HEK293 (cell line): ENCODE measurements around the gene AURKAIP1.

Source experiments
- CTCF ChIA-PET: fragments of 350-600 bp; formaldehyde crosslinking; extraction: SDS; loops from one replicate; lab custom pipeline; 2021; ENCODE audit warnings: antibody characterized with exemption; lab: Yijun Ruan, JAX
- POLR2A ChIA-PET: fragments of 300-600 bp; formaldehyde crosslinking; extraction: SDS; loops from one replicate; lab custom pipeline; 2020; ENCODE audit warnings: antibody characterized with exemption, inconsistent platforms; lab: Yijun Ruan, JAX
- H3K27ac ChIP-seq: fragments of 200-500 bp; sonication (Bioruptor generic); 2 replicates; pipeline ENCODE4 v1.5.1; 2014; ENCODE audit warnings: low read depth, low read length, control low read depth, inconsistent platforms; ENCODE audit errors: extremely low read depth
- H3K36me3 ChIP-seq, 2 experiments: fragments of 200-500 bp in 1 of 2; sonication (Bioruptor generic) in 1 of 2; 1 replicate in 1 of 2; 2 replicates in 1 of 2; pipeline ENCODE4 v1.5.1; 2014 to 2017; ENCODE audit warnings: inconsistent platforms in 2 of 2, low read length in 2 of 2; ENCODE audit not compliant: control insufficient read depth in 2 of 2, insufficient read depth in 1 of 2
- H3K4me1 ChIP-seq: fragments of 200-500 bp; sonication (Bioruptor generic); 2 replicates; pipeline ENCODE4 v1.5.1; 2014; ENCODE audit warnings: mild to moderate bottlenecking, low read length, inconsistent platforms; ENCODE audit not compliant: control insufficient read depth, insufficient read depth
- H3K4me3 ChIP-seq: 2 replicates; pipeline ENCODE4 v1.5.1; 2011; ENCODE audit warnings: low read depth, mild to moderate bottlenecking, control low read depth, low read length, moderate library complexity
- H3K9me3 ChIP-seq: fragments of 200-500 bp; sonication (Bioruptor generic); 2 replicates; pipeline ENCODE4 v1.5.1; 2014; ENCODE audit warnings: low read depth, low read length, inconsistent platforms; ENCODE audit not compliant: control insufficient read depth, insufficient read depth
- BCL11A ChIP-seq: fragments of 450-650 bp; formaldehyde crosslinking; IDR thresholded peaks from 2 replicates; pipeline ENCODE4 v1.5.1; 2016; ENCODE audit warnings: low read depth, missing biosample characterization, missing genetic modification characterization
- GLI4 ChIP-seq: fragments of 450-650 bp; formaldehyde crosslinking; IDR thresholded peaks from 2 replicates; pipeline ENCODE4 v1.5.1; 2016; ENCODE audit warnings: missing biosample characterization, missing genetic modification characterization
- HIC1 ChIP-seq: fragments of 450-650 bp; formaldehyde crosslinking; IDR thresholded peaks from 2 replicates; pipeline ENCODE4 v1.5.1; 2016; ENCODE audit warnings: missing biosample characterization, missing genetic modification characterization
- KLF10 ChIP-seq: fragments of 450-650 bp; IDR thresholded peaks from 2 replicates; pipeline ENCODE4 v1.5.1; 2018; ENCODE audit warnings: missing biosample characterization, mild to moderate bottlenecking, missing genetic modification characterization
- KLF8 ChIP-seq: fragments of 450-650 bp; formaldehyde crosslinking; IDR thresholded peaks from 2 replicates; pipeline ENCODE4 v1.5.1; 2016; ENCODE audit warnings: missing biosample characterization, missing genetic modification characterization
- RBAK ChIP-seq: fragments of 450-650 bp; formaldehyde crosslinking; IDR thresholded peaks from 2 replicates; pipeline ENCODE4 v1.5.1; 2016; ENCODE audit warnings: missing biosample characterization, missing genetic modification characterization
- SP7 ChIP-seq: fragments of 450-650 bp; formaldehyde crosslinking; IDR thresholded peaks from 2 replicates; pipeline ENCODE4 v1.5.1; 2016; ENCODE audit warnings: missing biosample characterization, missing genetic modification characterization
- ZIC2 ChIP-seq: fragments of 450-650 bp; formaldehyde crosslinking; IDR thresholded peaks from 2 replicates; pipeline ENCODE4 v1.5.1; 2016; ENCODE audit warnings: missing biosample characterization, missing genetic modification characterization
- ZNF10 ChIP-seq: fragments of 450-650 bp; formaldehyde crosslinking; IDR thresholded peaks from 2 replicates; pipeline ENCODE4 v1.5.1; 2017; ENCODE audit warnings: missing biosample characterization, missing genetic modification characterization
- ZNF148 ChIP-seq: fragments of 450-650 bp; formaldehyde crosslinking; IDR thresholded peaks from 2 replicates; pipeline ENCODE4 v1.5.0; 2017; ENCODE audit warnings: missing biosample characterization, missing genetic modification characterization, borderline replicate concordance
- ZNF280D ChIP-seq: fragments of 450-650 bp; formaldehyde crosslinking; IDR thresholded peaks from 2 replicates; pipeline ENCODE4 v1.5.1; 2016; ENCODE audit warnings: missing biosample characterization, missing genetic modification characterization
- ZNF341 ChIP-seq: fragments of 450-650 bp; formaldehyde crosslinking; IDR thresholded peaks from 2 replicates; pipeline ENCODE4; 2016; ENCODE audit warnings: low read depth, missing biosample characterization, missing genetic modification characterization
- ZNF473 ChIP-seq: fragments of 450-650 bp; formaldehyde crosslinking; IDR thresholded peaks from 2 replicates; pipeline ENCODE4 v1.5.1; 2017; ENCODE audit warnings: missing biosample characterization, missing genetic modification characterization
- ZNF513 ChIP-seq: fragments of 450-650 bp; IDR thresholded peaks from 2 replicates; pipeline ENCODE4 v1.5.1; 2018; ENCODE audit warnings: missing biosample characterization, missing genetic modification characterization
- ZNF654 ChIP-seq: fragments of 450-650 bp; formaldehyde crosslinking; IDR thresholded peaks from 2 replicates; pipeline ENCODE4 v1.5.1; 2016; ENCODE audit warnings: low read depth, missing biosample characterization, missing genetic modification characterization
- ZNF692 ChIP-seq: fragments of 450-650 bp; formaldehyde crosslinking; IDR thresholded peaks from 2 replicates; pipeline ENCODE4 v1.5.1; 2016; ENCODE audit warnings: missing biosample characterization, missing genetic modification characterization
- ZNF785 ChIP-seq: fragments of 450-650 bp; formaldehyde crosslinking; IDR thresholded peaks from 2 replicates; pipeline ENCODE4 v1.5.1; 2016; ENCODE audit warnings: missing biosample characterization, missing genetic modification characterization
- ZNF830 ChIP-seq: fragments of 450-650 bp; IDR thresholded peaks from 2 replicates; pipeline ENCODE4 v1.5.0; 2018; ENCODE audit warnings: missing biosample characterization, missing genetic modification characterization, low read depth, mild to moderate bottlenecking, moderate library complexity
- ZNF837 ChIP-seq: fragments of 450-650 bp; formaldehyde crosslinking; IDR thresholded peaks from 2 replicates; pipeline ENCODE4 v1.5.1; 2016; ENCODE audit warnings: missing biosample characterization, missing genetic modification characterization

The AURKAIP1 gene

GRCh38 chr1:1352786-1353388 lies 22.1 kb downstream of the AURKAIP1 start (continued):
- peak; percentile 92 for TF ChIP-seq ZIC2

GRCh38 chr1:1351511-1352427 lies 23.2 kb downstream of the AURKAIP1 start:
- ChIA-PET POLR2A (interaction anchor here (0.6 to 1.3 kb wide), 5 partner anchors 23 to 153 kb away, joined by 3 to 5 read pairs (median 3); partner anchors contain the start of genes AURKAIP1 and CCNL2), CTCF (interaction anchor here (0.6 to 2.7 kb wide), 4 partner anchors 8 to 26 kb away, joined by 3 to 15 read pairs (median 6); partner anchors contain the start of gene AURKAIP1)
- Histone ChIP-seq H3K36me3 (peaks cover 0 to 2% of the 10 kb centered on the region in 2 experiments; a peak in 1 of 3 replicates), H3K27ac (no peak overlapping the region), H3K9me3 (no peaks in the 10 kb centered on the region), H3K4me3 (no peak overlapping the region), H3K4me1 (peaks cover 14% of the 10 kb centered on the region)
- TF ChIP-seq ZNF10 (no peak), SP7 (peak; percentile 19; the same call in 1 of the 2 replicates), GLI4 (tag by site-specific recombination) (no peak), KLF10 (no peak), BCL11A (peak; percentile 47; the same call in 1 of the 2 replicates), ZNF785 (tag by site-specific recombination) (no peak), RBAK (tag by site-specific recombination) (no peak), ZNF692 (tag by site-specific recombination) (no peak), ZNF830 (no peak), ZNF473 (tag by site-specific recombination) (no peak), ZNF654 (no peak), ZNF280D (no peak), ZNF148 (tag by site-specific recombination) (no peak), ZNF837 (tag by site-specific recombination) (no peak), KLF8 (tag by site-specific recombination) (0 out of 2 replicates have a peak, but pooled peaks have one; percentile 28), ZNF513 (no peak), HIC1 (tag by site-specific recombination) (peak; percentile 53; the same call in 1 of the 2 replicates), ZNF341 (tag by site-specific recombination) (peak; percentile 97)
